Measurements from ENCODE around the gene EFCAB8. TPM values are rescaled to one million over a fixed set of nuclear protein-coding genes. Genes with fewer than 3 reads are reported as not detected.

EFCAB8 gene
- total RNA-seq, 1 donor from 2014 or later = 0.96 TPM

- no peak for DNase-seq (ENCODE audit: low spot score)
Measured at GRCh38 chr20:32909451-32909850, 50.7 kb downstream of the EFCAB8 start.

DNA sequence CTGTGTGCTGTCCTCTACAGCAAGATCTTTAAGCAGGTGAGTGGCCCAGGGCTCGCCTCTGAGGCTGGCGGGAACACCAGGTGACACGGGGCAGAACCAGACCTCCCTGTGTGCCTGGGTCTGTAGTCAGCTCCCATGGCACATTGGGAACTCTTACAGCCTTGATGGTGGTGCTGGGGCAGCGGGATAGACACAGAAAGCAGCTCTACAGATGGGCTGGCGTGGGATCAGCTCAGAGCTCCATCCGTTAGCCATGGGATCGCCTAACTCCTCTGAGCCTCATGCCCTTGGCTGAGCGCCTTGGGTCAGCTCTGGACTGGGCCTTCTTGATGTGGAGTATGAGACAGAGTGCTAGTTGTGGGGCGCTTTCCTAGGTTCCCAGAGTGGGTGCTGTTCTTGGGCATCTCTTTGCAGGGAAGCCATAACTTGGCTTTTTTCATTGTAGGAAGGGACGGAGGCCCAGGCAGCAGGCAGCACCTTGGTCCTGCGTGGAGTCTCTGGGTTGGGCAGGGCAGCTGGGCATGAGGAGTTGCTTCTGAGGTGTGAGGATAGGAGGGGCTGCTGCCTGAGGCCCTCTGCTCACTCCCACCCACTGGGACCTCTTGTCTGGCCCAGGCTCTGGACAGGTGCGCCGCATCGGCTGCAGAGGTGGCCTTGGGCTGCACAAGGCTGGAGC is 51.3 kb downstream of the EFCAB8 start:
- DNase-seq (ENCODE audit: low spot score) = no peak

DNA sequence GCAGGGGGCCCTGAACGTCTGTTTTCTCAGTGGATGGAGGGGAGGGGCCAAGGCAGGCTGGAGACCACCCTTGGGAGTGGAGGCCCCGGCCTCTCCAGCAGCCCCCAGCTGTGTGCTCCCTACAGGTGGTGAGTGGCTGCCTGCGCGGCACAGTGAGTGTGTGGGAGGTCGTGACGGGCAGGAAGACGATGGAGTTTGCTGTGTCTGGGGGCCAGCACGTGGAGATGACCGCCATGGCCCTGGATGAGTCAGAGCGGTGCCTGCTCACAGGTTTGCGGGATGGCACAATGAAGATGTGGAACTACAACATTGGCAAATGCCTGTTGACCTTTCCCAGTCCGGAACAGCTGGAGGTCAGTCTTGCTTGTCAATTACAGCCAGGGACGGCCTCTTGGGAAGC is 52.6 kb downstream of the EFCAB8 start:
- no peak for DNase-seq (ENCODE audit: low spot score)

GRCh38 chr20:32912688-32913087 is 54.0 kb downstream of the EFCAB8 start:
- DNase-seq (ENCODE audit: low spot score) = no peak

GRCh38 chr20:32914031-32914430 is 55.3 kb downstream of the EFCAB8 start:
- DNase-seq (ENCODE audit: low spot score) = no peak

DNA sequence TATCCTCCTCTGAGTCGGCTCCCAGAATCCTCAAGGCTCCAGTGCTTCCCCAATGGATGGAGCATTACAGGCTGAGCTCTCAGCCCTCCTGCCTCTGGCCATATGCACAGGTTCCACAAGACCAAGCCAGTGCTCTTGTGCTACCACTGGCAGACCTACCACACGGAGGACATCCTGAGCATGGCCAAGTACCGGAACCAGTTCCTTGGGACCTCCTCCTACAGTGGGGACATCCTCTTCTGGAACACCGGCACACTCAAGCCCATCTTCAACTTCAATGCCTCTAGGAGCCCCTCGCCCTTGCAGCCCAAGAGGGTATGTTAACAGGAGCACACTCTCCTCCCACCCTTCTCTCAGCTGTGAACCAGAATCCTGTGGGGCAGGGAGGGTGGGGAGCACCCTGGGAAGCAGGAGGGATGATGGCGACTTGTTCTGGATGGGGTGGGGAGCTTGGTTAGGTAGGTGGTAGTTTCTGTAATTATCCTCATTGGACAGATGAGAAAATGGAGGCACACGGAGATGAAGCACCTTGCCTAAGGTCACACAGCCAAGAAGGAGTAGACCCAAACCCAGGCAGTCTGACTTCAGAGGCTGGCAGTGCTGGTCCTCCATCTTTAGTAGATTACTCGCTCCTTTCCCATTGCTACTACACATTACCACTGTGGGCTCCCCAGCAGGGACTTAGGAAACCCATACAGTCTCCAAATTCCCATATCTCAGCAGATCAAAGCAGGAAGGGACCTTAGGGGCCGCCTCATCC is 58.6 kb downstream of the EFCAB8 start:
- no peak for DNase-seq (ENCODE audit: low spot score)

GRCh38 chr20:32918296-32918695 is 59.6 kb downstream of the EFCAB8 start:
- DNase-seq (ENCODE audit: low spot score) = no peak

- DNase-seq (ENCODE audit: low spot score) = no peak
Measured at GRCh38 chr20:32918751-32919150, 60.0 kb downstream of the EFCAB8 start.

DNA sequence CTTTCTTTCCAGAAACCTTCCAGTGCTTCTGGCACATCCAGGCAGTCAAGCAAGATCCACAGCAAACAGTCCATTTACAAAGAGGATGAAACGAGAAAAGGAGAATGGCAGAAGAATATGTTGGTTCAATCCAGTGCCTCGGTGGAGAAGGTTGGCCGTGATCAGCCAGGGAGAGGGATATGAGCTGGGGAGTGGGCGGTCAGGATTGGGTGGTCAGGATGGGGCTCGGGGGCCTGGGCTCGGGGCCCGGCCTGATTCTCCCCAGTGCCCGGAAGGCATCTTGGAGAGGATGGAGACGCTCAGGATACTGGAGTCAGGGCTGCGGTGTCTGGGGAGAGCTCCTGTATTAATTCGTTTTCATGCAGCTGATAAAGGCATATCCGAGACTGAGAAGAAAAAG is 61.3 kb downstream of the EFCAB8 start:
- DNase-seq (ENCODE audit: low spot score) = no peak

DNA sequence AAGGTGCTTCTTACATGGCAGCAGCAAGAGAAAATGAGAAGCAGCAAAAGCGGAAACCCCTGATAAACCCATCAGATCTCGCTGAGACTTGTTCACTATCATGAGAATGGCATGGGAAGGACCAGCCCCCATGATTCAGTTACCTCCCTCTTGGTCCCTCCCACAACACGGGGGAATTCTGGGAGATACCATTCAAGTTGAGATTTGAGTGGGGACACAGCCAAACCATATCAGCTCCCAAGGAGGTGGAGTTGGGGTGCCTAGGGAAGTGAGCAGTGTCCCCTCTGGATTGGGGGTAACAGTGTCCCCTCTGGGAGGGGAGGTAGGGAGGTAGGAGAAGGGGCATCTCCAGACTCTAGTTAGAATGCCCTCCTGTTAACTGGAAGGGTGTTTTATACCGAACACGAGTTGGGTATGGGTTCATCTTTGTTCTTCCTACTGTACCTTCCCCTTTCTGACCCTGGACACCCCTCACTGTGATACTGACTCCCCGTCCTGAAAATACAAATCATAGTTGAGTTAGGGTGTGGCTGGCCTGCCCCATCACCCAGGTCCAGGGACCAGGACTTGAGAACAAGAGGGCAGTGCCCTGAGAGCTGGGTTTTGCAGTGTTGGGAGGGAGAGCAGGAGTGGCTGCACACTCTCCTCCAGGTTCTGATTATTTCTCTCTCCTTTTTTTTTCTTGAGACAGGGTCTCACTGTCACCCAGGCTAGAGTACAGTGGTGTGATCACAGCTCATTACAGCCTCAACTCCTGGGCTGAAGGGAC is 62.0 kb downstream of the EFCAB8 start:
- DNase-seq (ENCODE audit: low spot score) = no peak

DNA sequence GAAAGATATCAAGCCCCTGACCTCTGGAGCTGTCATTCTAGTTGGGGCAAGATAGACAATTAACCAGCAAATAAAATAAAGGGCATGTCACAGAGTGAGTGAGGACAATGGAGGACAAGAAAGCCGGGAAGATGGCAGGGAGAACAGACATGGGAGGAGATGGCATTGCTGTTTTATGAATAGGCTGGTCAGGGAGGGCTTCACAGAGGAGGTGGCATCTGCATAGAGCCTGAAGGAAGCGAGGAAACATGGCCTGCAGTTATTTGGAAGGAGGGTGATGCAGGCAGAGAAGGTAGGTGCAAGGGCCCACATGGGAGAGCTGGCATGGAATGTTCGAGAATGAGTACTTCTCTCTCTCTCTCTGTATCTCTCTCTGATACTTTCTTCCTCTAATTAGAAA is 63.7 kb downstream of the EFCAB8 start:
- no peak for DNase-seq (ENCODE audit: low spot score)

DNA sequence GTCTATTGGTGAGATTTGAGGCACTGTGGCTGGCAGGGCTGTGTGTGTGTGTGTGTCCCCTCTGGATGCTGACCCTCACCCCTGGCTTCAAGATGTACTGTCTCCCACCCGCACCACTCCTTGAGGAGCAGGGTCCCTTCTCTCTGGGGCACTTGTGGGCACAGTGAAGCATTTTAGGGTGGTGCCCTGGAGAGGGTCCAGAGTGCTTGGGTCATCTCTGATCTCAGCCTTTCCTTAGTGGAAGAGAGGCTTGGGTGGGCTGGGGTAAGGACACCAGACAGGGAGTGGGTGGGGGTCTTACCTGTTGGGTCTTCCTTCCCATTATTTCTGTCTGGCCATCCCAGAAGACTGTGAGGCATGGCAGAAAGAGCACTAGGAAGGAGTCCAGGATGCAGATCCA is 66.1 kb downstream of the EFCAB8 start:
- DNase-seq (ENCODE audit: low spot score) = no peak

GRCh38 chr20:32925481-32926196 is 66.9 kb downstream of the EFCAB8 start:
- DNase-seq (ENCODE audit: low spot score) = no peak

DNA sequence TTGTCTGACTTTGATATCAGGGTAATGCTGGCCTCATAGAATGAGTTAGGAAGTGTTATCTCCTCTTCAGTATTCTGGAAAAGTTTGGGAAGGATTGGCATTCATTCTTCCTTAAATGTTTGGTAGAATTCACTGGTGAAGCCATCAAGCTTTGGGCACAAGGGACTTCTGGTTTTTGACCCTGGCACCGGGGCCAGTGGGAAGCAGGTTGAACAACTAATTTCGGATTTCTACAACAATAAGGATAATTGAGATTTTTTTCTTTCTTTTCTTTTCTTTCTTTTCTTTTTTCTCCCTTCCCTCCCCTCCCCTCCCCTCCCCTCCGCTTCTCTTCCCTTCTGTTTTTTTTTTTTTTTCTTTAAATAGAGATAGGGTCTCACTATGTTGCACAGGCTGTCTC is 70.4 kb downstream of the EFCAB8 start:
- no peak for DNase-seq (ENCODE audit: low spot score)

GRCh38 chr20:32930181-32930580 is 71.5 kb downstream of the EFCAB8 start:
- DNase-seq (ENCODE audit: low spot score) = no peak

DNA sequence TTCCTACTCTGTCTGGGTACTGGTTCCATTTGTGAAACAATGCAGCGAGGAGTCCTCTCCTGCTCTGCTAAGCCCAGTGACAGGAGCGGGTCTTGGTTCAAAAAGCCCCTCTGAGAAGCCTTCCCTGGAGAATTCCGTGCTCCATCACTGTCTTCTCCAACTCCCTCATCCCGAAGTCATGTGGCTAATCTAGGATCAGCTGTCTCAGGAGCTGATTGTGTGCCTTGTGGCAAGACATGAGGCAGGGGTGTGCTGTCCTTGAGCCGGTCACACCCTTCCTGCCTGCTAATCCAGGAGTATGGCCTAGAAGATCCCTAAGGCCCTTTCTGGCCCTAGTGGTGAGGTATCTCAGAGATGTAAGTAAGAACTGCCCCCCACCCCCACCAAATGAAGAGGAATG is 72.0 kb downstream of the EFCAB8 start:
- no peak for DNase-seq (ENCODE audit: low spot score)

- DNase-seq (ENCODE audit: low spot score) = no peak
Measured at GRCh38 chr20:32934580-32934979, 75.9 kb downstream of the EFCAB8 start.

GRCh38 chr20:32941155-32941885 is 82.6 kb downstream of the EFCAB8 start:
- DNase-seq (ENCODE audit: low spot score) = no peak

DNA sequence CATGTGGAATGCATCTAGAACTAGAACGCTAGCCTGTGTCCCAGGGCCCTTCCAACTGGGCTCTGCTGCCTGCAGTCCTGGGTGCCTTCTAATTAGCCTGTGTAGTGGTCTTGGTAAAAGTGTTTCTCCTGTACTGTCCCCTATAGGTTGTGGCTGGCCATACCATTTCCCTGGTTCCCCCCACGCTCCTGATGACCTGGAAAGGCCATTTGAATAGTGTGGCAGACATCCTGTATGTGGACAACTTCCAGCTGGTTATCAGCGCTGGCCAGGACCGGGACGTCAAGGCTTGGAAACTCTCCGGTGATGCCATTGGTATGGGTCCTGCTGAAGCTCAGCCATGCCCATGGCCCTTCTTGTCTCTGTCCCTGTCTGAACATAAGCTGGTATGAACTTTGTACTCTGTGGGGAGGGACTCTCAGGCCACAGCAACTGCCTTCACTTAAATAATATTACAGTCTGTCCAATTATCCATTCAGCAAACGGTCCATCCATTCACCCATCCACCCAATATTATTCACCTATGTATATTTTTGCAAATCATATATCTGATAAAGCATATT is 84.8 kb downstream of the EFCAB8 start:
- no peak for DNase-seq (ENCODE audit: low spot score)

DNA sequence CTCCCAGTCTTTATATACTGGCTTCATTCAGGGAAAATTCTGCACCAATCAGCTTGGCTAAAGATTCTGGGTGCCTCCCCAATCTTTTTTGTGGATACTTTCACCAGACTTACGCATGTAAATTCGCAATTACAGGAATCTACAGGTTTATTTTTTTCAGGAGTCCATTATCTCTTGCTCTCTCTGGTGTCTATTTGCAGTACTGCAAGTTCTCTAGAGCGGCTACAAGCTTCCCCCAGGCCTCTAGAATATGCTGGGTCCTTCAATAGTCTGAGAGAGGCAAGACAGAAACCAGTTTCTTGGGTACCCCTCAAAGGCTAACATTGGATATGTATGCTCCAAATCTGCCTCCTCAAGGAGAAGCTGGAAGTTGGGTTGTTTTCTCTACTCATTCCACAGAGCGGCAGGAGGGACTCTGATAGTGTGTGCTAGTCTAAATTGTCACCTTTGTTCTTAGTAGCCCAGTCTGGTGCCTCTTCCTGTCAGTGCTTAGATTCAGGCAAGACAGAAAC is 87.0 kb downstream of the EFCAB8 start:
- peak; percentile 7 for DNase-seq (ENCODE audit: low spot score)

DNA sequence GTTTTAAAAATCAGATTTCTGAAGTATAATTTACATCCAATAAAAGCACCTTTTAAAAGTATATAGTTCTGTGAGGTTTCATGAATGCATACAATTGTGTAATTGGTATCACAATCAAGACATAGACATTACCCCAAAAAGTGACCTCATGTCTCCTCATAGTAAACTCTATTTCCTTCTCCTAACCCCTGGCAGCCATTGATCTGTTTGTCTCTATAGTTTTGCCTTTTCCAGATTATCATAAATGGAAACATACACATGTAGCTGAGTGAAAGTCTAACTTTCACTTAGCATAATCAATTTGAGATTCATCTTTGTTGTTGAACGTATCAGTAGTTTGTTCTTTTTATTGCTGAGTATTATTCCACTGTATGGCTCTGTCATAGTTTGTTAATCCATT is 87.9 kb downstream of the EFCAB8 start:
- no peak for DNase-seq (ENCODE audit: low spot score)

Measured in umbilical cord (tissue), 2 donors.